Neural cell (in vitro differentiated cells): ENCODE data around the gene CYP11A1. TPM values are rescaled to one million over a fixed set of nuclear protein-coding genes. Genes with fewer than 3 reads are reported as not detected.

Experiments used
- H2AFZ ChIP-seq: fragments of 200-600, 300-800 bp; sonication (generic), shearing (Covaris generic); 2 replicates; pipeline ENCODE4 v1.6.0; 2014; ENCODE audit warnings: low read depth, mild to moderate bottlenecking, antibody characterized with exemption, low read length, moderate library complexity
- H3F3A ChIP-seq: fragments of 200-600 bp; shearing (Covaris generic); 2 replicates; pipeline ENCODE4 v1.6.1; 2016; ENCODE audit warnings: mild to moderate bottlenecking, moderate library complexity, mixed read lengths, antibody characterized with exemption, low read length; ENCODE audit not compliant: insufficient read depth, poor library complexity, severe bottlenecking
- H3K27ac ChIP-seq: fragments of 200-600, 300-800 bp; sonication (generic), shearing (Covaris generic); 2 replicates; pipeline ENCODE4 v1.5.1; 2014; ENCODE audit warnings: mild to moderate bottlenecking, low read length, moderate library complexity
- H3K27me3 ChIP-seq: fragments of 300-800, 200-600 bp; sonication (generic), shearing (Covaris generic); 2 replicates; pipeline ENCODE4 v1.6.0; 2014; ENCODE audit warnings: mild to moderate bottlenecking, low read depth, low read length, moderate library complexity; ENCODE audit not compliant: insufficient read depth
- H3K36me3 ChIP-seq: fragments of 300-800, 200-600 bp; sonication (generic), shearing (Covaris generic); 2 replicates; pipeline ENCODE4 v1.5.1; 2014; ENCODE audit warnings: mild to moderate bottlenecking, antibody characterized with exemption, low read length, moderate library complexity; ENCODE audit not compliant: insufficient read depth
- H3K4me2 ChIP-seq: fragments of 300-800, 200-600 bp; sonication (generic), shearing (Covaris generic); 2 replicates; pipeline ENCODE4 v1.6.0; 2014; ENCODE audit warnings: mild to moderate bottlenecking, low read length
- H3K4me3 ChIP-seq: fragments of 300-800, 200-600 bp; sonication (generic), shearing (Covaris generic); 2 replicates; pipeline ENCODE4 v1.5.1; 2014; ENCODE audit warnings: mild to moderate bottlenecking, low read length, moderate library complexity
- H3K79me2 ChIP-seq: fragments of 200-600 bp; shearing (Covaris generic); replicated peaks from 2 replicates; pipeline ENCODE4 v1.6.0; 2014; ENCODE audit warnings: mild to moderate bottlenecking, low read length, moderate library complexity; ENCODE audit not compliant: insufficient read depth
- H3K9ac ChIP-seq: fragments of 300-800, 200-600 bp; sonication (generic), shearing (Covaris generic); 2 replicates; pipeline ENCODE4 v1.6.1; 2016; ENCODE audit warnings: mild to moderate bottlenecking, low read length, mixed read lengths
- H3K9me2 ChIP-seq: fragments of 200-600 bp; shearing (Covaris generic); 2 replicates; pipeline ENCODE4 v1.6.1; 2016; ENCODE audit warnings: mild to moderate bottlenecking, low read length, mixed read lengths; ENCODE audit not compliant: insufficient read depth
- H3K9me3 ChIP-seq: fragments of 200-600, 300-800 bp; sonication (generic), shearing (Covaris generic); 2 replicates; pipeline ENCODE4 v1.6.1; 2016; ENCODE audit warnings: mild to moderate bottlenecking, mixed run types, low read length, moderate library complexity, mixed read lengths
- H4K20me1 ChIP-seq: fragments of 200-600 bp; shearing (Covaris generic); 2 replicates; pipeline ENCODE4 v1.6.1; 2016; ENCODE audit warnings: mild to moderate bottlenecking, mixed run types; ENCODE audit not compliant: insufficient read depth
- EP300 ChIP-seq: fragments of 450-650 bp; conservative IDR thresholded peaks from 2 replicates; pipeline ENCODE4 v1.6.1; 2014; ENCODE audit warnings: antibody characterized with exemption, mild to moderate bottlenecking, moderate library complexity; ENCODE audit not compliant: poor library complexity, severe bottlenecking
- EZH2 ChIP-seq: fragments of 200-600, 300-800 bp; shearing (Covaris generic), sonication (generic); IDR thresholded peaks from 2 replicates; pipeline ENCODE4 v1.6.1; 2014; ENCODE audit warnings: antibody characterized with exemption, low read length, borderline replicate concordance, mild to moderate bottlenecking; ENCODE audit not compliant: insufficient read depth, poor library complexity, severe bottlenecking
- MXI1 ChIP-seq: fragments of 450-650 bp; conservative IDR thresholded peaks from 2 replicates; pipeline ENCODE4 v1.6.1; 2014; ENCODE audit warnings: antibody characterized with exemption, mild to moderate bottlenecking; ENCODE audit not compliant: poor library complexity, severe bottlenecking
- POLR2AphosphoS5 ChIP-seq: IDR thresholded peaks from 2 replicates; pipeline ENCODE4 v1.6.1; 2012
- RAD21 ChIP-seq: fragments of 450-650 bp; conservative IDR thresholded peaks from 2 replicates; pipeline ENCODE4 v1.6.1; 2014; ENCODE audit warnings: antibody characterized with exemption, mild to moderate bottlenecking, moderate library complexity
- SMC3 ChIP-seq: fragments of 450-650 bp; conservative IDR thresholded peaks from 2 replicates; pipeline ENCODE4 v1.6.1; 2014; ENCODE audit warnings: antibody characterized with exemption, mild to moderate bottlenecking, moderate library complexity; ENCODE audit not compliant: poor library complexity
- TAF1 ChIP-seq: IDR thresholded peaks from 2 replicates; pipeline ENCODE4 v1.6.1; 2012; ENCODE audit warnings: low read depth
- polyA plus RNA-seq: library from polyadenylated mRNA; depleted of rRNA; stranded (reverse); fragments of >200 nt; gene quantifications from 2 replicates; pipeline ENCODE4 v1.2.3, GENCODE V29; 2014
- TF ChIP-seq, protein P1 (sequence below): fragments of 450-650 bp; IDR thresholded peaks from 2 replicates; pipeline ENCODE4 v1.5.1; 2014; ENCODE audit warnings: antibody characterized with exemption, mild to moderate bottlenecking, moderate library complexity; ENCODE audit not compliant: poor library complexity, severe bottlenecking
- TF ChIP-seq, protein P2 (sequence below): IDR thresholded peaks from 2 replicates; pipeline ENCODE4 v1.6.1; 2012; ENCODE audit warnings: borderline replicate concordance

Gene CYP11A1
- polyA plus RNA-seq, 1 donor from 2014 or later: not detected

DNA sequence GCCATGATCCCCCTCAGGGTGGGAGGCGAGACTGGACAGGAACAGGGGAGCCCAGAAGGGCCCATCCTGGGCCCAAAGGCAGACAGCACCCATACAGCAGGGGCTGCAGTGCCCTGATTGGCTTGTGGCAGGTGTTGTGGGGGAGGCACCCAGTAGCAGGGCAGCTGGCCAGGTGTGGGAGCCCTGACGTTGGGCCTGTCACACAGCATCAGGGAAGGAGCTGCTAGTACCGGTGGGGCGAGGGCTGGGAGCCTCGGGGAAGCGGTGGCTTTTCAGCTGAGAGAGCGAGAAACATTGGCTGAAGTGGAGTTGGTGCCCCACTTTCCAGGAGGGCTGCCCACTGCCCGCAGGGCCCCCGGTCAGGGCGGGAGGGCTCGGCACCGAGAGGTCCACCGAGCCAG, 19.7 kb upstream of the CYP11A1 start:
- H3K36me3 ChIP-seq: no peaks in the 10 kb centered on the region

DNA sequence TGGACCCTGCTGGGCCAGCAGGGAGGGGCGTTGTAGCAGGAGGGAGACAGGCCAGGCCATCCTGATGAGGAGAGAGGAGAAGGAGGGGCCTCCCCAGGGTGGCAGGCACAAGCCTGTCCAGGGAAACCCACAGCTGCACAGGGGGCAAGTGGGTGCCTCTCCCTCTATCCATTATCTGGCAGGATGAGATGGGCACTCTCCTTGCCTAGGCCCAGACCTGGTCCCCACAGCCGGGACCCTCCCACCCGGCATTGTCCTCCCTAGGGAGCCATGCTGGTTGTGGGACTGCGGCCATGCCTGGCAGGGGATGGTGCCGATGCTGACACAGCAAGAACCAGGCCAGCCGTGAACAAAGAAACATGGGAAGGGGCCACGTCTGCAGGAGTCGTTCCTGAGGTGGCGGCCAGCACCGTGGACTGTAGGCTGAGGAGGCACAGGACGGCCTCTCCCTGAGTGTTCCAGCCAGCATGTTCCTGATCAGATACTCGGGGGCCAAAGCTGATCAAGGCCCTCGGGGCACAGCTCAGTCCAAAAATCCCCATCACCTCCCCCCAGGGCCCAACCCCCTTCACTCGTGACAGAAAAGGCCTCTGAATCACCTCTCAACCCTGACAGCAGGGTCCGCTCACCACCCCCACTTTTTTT, 19.2 kb upstream of the CYP11A1 start:
- Histone ChIP-seq H3K4me2 (no peak overlapping the region), H4K20me1 (no peaks in the 10 kb centered on the region), H3K9me3 (no peaks in the 10 kb centered on the region), H3K79me2 (no peaks in the 10 kb centered on the region), H3K36me3 (no peaks in the 10 kb centered on the region), H3K27ac (no peak overlapping the region), H3K4me3 (no peak overlapping the region), H3K27me3 (no peaks in the 10 kb centered on the region), H3K9me2 (no peaks in the 10 kb centered on the region), H3F3A (no peaks in the 10 kb centered on the region), H2AFZ (no peak overlapping the region), H3K9ac (no peak overlapping the region)
- TF ChIP-seq, protein P1, sequence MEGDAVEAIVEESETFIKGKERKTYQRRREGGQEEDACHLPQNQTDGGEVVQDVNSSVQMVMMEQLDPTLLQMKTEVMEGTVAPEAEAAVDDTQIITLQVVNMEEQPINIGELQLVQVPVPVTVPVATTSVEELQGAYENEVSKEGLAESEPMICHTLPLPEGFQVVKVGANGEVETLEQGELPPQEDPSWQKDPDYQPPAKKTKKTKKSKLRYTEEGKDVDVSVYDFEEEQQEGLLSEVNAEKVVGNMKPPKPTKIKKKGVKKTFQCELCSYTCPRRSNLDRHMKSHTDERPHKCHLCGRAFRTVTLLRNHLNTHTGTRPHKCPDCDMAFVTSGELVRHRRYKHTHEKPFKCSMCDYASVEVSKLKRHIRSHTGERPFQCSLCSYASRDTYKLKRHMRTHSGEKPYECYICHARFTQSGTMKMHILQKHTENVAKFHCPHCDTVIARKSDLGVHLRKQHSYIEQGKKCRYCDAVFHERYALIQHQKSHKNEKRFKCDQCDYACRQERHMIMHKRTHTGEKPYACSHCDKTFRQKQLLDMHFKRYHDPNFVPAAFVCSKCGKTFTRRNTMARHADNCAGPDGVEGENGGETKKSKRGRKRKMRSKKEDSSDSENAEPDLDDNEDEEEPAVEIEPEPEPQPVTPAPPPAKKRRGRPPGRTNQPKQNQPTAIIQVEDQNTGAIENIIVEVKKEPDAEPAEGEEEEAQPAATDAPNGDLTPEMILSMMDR: no peak
- no peak for TF ChIP-seq EP300
- TF ChIP-seq MXI1: no peak
- no peak for TF ChIP-seq EZH2
- TF ChIP-seq, protein P2, sequence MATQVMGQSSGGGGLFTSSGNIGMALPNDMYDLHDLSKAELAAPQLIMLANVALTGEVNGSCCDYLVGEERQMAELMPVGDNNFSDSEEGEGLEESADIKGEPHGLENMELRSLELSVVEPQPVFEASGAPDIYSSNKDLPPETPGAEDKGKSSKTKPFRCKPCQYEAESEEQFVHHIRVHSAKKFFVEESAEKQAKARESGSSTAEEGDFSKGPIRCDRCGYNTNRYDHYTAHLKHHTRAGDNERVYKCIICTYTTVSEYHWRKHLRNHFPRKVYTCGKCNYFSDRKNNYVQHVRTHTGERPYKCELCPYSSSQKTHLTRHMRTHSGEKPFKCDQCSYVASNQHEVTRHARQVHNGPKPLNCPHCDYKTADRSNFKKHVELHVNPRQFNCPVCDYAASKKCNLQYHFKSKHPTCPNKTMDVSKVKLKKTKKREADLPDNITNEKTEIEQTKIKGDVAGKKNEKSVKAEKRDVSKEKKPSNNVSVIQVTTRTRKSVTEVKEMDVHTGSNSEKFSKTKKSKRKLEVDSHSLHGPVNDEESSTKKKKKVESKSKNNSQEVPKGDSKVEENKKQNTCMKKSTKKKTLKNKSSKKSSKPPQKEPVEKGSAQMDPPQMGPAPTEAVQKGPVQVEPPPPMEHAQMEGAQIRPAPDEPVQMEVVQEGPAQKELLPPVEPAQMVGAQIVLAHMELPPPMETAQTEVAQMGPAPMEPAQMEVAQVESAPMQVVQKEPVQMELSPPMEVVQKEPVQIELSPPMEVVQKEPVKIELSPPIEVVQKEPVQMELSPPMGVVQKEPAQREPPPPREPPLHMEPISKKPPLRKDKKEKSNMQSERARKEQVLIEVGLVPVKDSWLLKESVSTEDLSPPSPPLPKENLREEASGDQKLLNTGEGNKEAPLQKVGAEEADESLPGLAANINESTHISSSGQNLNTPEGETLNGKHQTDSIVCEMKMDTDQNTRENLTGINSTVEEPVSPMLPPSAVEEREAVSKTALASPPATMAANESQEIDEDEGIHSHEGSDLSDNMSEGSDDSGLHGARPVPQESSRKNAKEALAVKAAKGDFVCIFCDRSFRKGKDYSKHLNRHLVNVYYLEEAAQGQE: no peak

More for the DNA sequence above, 19.7 kb upstream of the CYP11A1 start:
- Histone ChIP-seq H2AFZ (no peak overlapping the region), H3K9me3 (no peaks in the 10 kb centered on the region), H3K9me2 (no peaks in the 10 kb centered on the region), H3K9ac (no peak overlapping the region), H3K4me3 (no peak overlapping the region), H3K79me2 (no peaks in the 10 kb centered on the region), H4K20me1 (no peaks in the 10 kb centered on the region), H3K4me2 (no peak overlapping the region), H3K27me3 (no peaks in the 10 kb centered on the region), H3F3A (no peaks in the 10 kb centered on the region), H3K27ac (no peak overlapping the region)
- TF ChIP-seq POLR2AphosphoS5 (no peak), EP300 (no peak), MXI1 (no peak), TAF1 (no peak), EZH2 (no peak), RAD21 (no peak), SMC3 (no peak)
- TF ChIP-seq, protein P2: no peak
- TF ChIP-seq, protein P1: no peak
